DOHH2 (cell line): ENCODE results near the gene DENND1A.

ENCODE experiments used
- CTCF ChIP-seq: fragments of 200-600 bp; sonication (generic); IDR thresholded peaks from one replicate; pipeline ENCODE4 v1.5.1; 2014; ENCODE audit warnings: antibody characterized with exemption, mild to moderate bottlenecking, low read depth, low read length; ENCODE audit not compliant: poor library complexity, severe bottlenecking
- EZH2phosphoT487 ChIP-seq: fragments of 200-600 bp; sonication (generic); IDR thresholded peaks from 2 replicates; pipeline ENCODE4 v1.6.1; 2017; ENCODE audit warnings: borderline replicate concordance, mild to moderate bottlenecking, antibody characterized with exemption, low read length, moderate library complexity, mixed read lengths

DNA sequence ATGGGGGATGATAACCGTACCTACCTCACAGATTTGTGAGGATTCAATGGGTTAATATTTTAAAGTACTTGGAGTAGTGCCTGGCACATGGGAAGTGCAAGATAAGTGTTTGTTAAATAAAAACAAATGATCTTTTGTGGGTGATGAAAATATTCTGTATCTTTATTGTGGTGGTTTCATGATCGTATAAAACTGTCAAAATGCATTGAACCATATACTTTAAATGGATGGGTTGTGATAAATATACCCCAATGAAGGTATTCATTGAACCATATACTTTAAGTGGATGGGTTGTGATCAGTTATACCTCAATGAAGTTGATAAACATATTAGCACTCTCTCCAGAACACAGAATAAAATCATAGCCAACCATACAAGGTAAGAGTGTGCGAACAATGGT, 339.4 kb downstream of the DENND1A start:
- TF ChIP-seq CTCF, result no peak
- no peak for TF ChIP-seq EZH2phosphoT487
